ENCODE data around the gene PSMG4. TPM values are rescaled to one million over a fixed set of nuclear protein-coding genes. Genes with fewer than 3 reads are reported as not detected.

PSMG4 gene
- total and polyA plus RNA-seq, 12 donors = 8.1 to 38.6 (median 10.3) TPM

DNA sequence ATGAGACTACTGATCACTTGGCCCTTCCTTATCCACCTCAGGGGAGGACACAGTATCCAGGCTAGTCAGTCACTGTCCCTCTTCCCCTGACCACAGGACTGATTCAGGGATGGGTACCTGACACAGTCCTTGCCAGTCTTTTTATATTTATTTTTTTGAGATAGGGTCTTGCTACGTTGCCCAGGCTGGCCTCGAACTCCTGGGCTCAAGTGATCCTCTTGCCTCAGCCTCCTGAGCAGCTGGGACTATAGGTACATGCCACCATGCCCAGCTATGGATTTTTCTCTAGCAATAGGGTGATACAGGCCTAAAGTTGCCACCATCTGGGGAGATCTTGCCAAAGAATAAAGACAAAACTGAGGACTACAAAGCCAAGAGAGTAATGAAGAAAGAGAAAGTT is 41.5 kb upstream of the PSMG4 start:
- H3K27ac ChIP-seq = no peak overlapping the region
- H3K9me3 ChIP-seq = no peaks in the 10 kb centered on the region
- H3K27me3 ChIP-seq = peaks cover 0 to 28% (median 0%) of the 10 kb centered on the region in 7 donors
- H3K4me3 ChIP-seq = no peak overlapping the region
- intact Hi-C loops (cut with DNase I) = no loop called here
- H3K36me3 ChIP-seq = no peaks in the 10 kb centered on the region
- DNase-seq = no peak
- 89 to 93% methylated on average over 2 of the region's 2 CpGs for WGBS, 2 donors
- H3K4me1 ChIP-seq = no peaks in the 10 kb centered on the region
- no peak for ATAC-seq
- no peak for TF ChIP-seq CTCF (IDR thresholded peaks at IDR 0.05)

- DNase-seq (no peak), ATAC-seq (no peak)
- Histone ChIP-seq H3K9me3 (no peaks in the 10 kb centered on the region), H3K4me1 (no peaks in the 10 kb centered on the region), H3K4me3 (no peak overlapping the region), H3K36me3 (no peaks in the 10 kb centered on the region), H3K27ac (no peak overlapping the region), H3K27me3 (peaks cover 0 to 32% (median 0%) of the 10 kb centered on the region in 7 donors)
- TF ChIP-seq CTCF (IDR thresholded peaks at IDR 0.05) = no peak
- intact Hi-C loops (cut with DNase I) = no loop called here
- WGBS, 2 donors = 89 to 93% methylated on average over 10 of the region's 10 CpGs
These were observed 40.5 kb upstream of the PSMG4 start for GRCh38 chr6:3218266-3218665.

- Histone ChIP-seq H3K9me3 (no peaks in the 10 kb centered on the region), H3K36me3 (no peaks in the 10 kb centered on the region), H3K4me1 (no peaks in the 10 kb centered on the region), H3K4me3 (no peak overlapping the region), H3K27ac (no peak overlapping the region), H3K27me3 (peaks cover 0 to 40% (median 0%) of the 10 kb centered on the region in 7 donors)
- intact Hi-C loops (cut with DNase I) = no loop called here
- WGBS, 2 donors = 86 to 88% methylated on average over 2 of the region's 2 CpGs
- ATAC-seq (no peak), DNase-seq (no peak)
- no peak for TF ChIP-seq CTCF (IDR thresholded peaks at IDR 0.05)
These were observed 38.4 kb upstream of the PSMG4 start for GRCh38 chr6:3220366-3220765.

- DNase-seq (no peak), ATAC-seq (no peak)
- Histone ChIP-seq H3K36me3 (no peaks in the 10 kb centered on the region), H3K4me1 (peaks cover 0 to 3% (median 1%) of the 10 kb centered on the region in 9 donors), H3K27ac (no peak overlapping the region), H3K4me3 (no peak overlapping the region), H3K9me3 (no peaks in the 10 kb centered on the region), H3K27me3 (peaks cover 0 to 47% (median 7%) of the 10 kb centered on the region in 7 donors)
- WGBS, 2 donors = 94 to 97% methylated on average over 4 of the region's 4 CpGs
- intact Hi-C loops (cut with DNase I) = no loop called here
- TF ChIP-seq CTCF (IDR thresholded peaks at IDR 0.05) = no peak
These were observed 37.2 kb upstream of the PSMG4 start for GRCh38 chr6:3221578-3221977.

Data from heart right ventricle (tissue), 16 donors.